WTC11 (cell line): ENCODE data around the gene NDRG3. TPM values are rescaled to one million over a fixed set of nuclear protein-coding genes. Genes with fewer than 3 reads are reported as not detected.
A peak's percentile ranks its signal among the peaks of the same experiment; 100 is the strongest.

Experiments used
- CREM ChIP-seq: sonication (generic); formaldehyde crosslinking; IDR thresholded peaks from 2 replicates; pipeline ENCODE4 v1.8.1; 2022; ENCODE audit warnings: mild to moderate bottlenecking, missing genetic modification reagents, moderate library complexity
- E2F1 ChIP-seq: sonication (generic); formaldehyde crosslinking; IDR thresholded peaks from 2 replicates; pipeline ENCODE4 v1.8.0; 2022; ENCODE audit warnings: mild to moderate bottlenecking, missing genetic modification reagents
- E2F5 ChIP-seq: sonication (generic); formaldehyde crosslinking; IDR thresholded peaks from 2 replicates; pipeline ENCODE4 v1.8.1; 2022; ENCODE audit warnings: mild to moderate bottlenecking, moderate library complexity, missing genetic modification reagents
- FOXK1 ChIP-seq: sonication (generic); formaldehyde crosslinking; IDR thresholded peaks from 2 replicates; pipeline ENCODE4 v1.8.0; 2022; ENCODE audit warnings: mild to moderate bottlenecking, moderate library complexity, missing genetic modification reagents
- GTF2I ChIP-seq: fragments of 250-450 bp; sonication (Bioruptor Pico); conservative IDR thresholded peaks from 2 replicates; pipeline ENCODE4 v1.4.0; 2021; ENCODE audit warnings: mild to moderate bottlenecking
- MYBL2 ChIP-seq: sonication (generic); formaldehyde crosslinking; IDR thresholded peaks from 2 replicates; pipeline ENCODE4 v1.8.1; 2023; ENCODE audit warnings: mild to moderate bottlenecking, moderate library complexity, missing genetic modification reagents
- PRRX2 ChIP-seq: fragments of 250-450 bp; sonication (Bioruptor Pico); IDR thresholded peaks from 2 replicates; pipeline ENCODE4 v1.8.0; 2021; ENCODE audit warnings: mild to moderate bottlenecking
- RORB ChIP-seq: fragments of 250-450 bp; sonication (Bioruptor Pico); IDR thresholded peaks from 2 replicates; pipeline ENCODE4 v1.9.0; 2021; ENCODE audit warnings: mild to moderate bottlenecking
- TEAD1 ChIP-seq: sonication (generic); formaldehyde crosslinking; IDR thresholded peaks from 2 replicates; pipeline ENCODE4 v1.8.0; 2022; ENCODE audit warnings: mild to moderate bottlenecking, missing genetic modification reagents
- ZNF396 ChIP-seq: fragments of 250-450 bp; sonication (Bioruptor Pico); IDR thresholded peaks from 2 replicates; pipeline ENCODE4 v1.8.0; 2021; ENCODE audit warnings: mild to moderate bottlenecking, moderate library complexity, borderline replicate concordance
- ZNF416 ChIP-seq: fragments of 250-450 bp; sonication (Bioruptor Pico); IDR thresholded peaks from 2 replicates; pipeline ENCODE4 v1.9.0; 2021; ENCODE audit warnings: mild to moderate bottlenecking, inconsistent platforms
- ZNF512 ChIP-seq: sonication (generic); formaldehyde crosslinking; IDR thresholded peaks from 2 replicates; pipeline ENCODE4 v1.8.1; 2022; ENCODE audit warnings: missing genetic modification reagents, borderline replicate concordance
- ZNF532 ChIP-seq: fragments of 250-450 bp; sonication (Bioruptor Pico); IDR thresholded peaks from 2 replicates; pipeline ENCODE4 v1.9.0; 2021; ENCODE audit warnings: mild to moderate bottlenecking, borderline replicate concordance
- total RNA-seq: library from RNA; stranded (reverse); gene quantifications from 3 replicates; pipeline ENCODE4 v1.2.3, GENCODE V29; 2021
- TF ChIP-seq, protein P1 (sequence below): fragments of 250-450 bp; sonication (Bioruptor Pico); IDR thresholded peaks from 2 replicates; pipeline ENCODE4 v1.9.0; 2021; ENCODE audit warnings: mild to moderate bottlenecking
- TF ChIP-seq, protein P2 (sequence below): sonication (generic); formaldehyde crosslinking; IDR thresholded peaks from 2 replicates; pipeline ENCODE4 v1.8.1; 2023; ENCODE audit warnings: mild to moderate bottlenecking, moderate library complexity, missing genetic modification reagents
- TF ChIP-seq, protein P3 (sequence below): sonication (generic); formaldehyde crosslinking; IDR thresholded peaks from 2 replicates; pipeline ENCODE4 v1.8.0; 2022; ENCODE audit warnings: mild to moderate bottlenecking, missing genetic modification reagents
- TF ChIP-seq, protein P4 (sequence below): fragments of 250-450 bp; sonication (Bioruptor Pico); IDR thresholded peaks from 2 replicates; pipeline ENCODE4 v1.8.0; 2021; ENCODE audit warnings: mild to moderate bottlenecking
- TF ChIP-seq, protein P5 (sequence below): sonication (generic); formaldehyde crosslinking; IDR thresholded peaks from 2 replicates; pipeline ENCODE4 v1.8.0; 2023; ENCODE audit warnings: mild to moderate bottlenecking, missing genetic modification reagents
- TF ChIP-seq, protein P6 (sequence below): sonication (generic); formaldehyde crosslinking; conservative IDR thresholded peaks from 2 replicates; pipeline ENCODE4 v1.8.1; 2022; ENCODE audit warnings: mild to moderate bottlenecking, missing genetic modification reagents

Gene NDRG3
- total RNA-seq, 1 experiment from 2014 or later, result 27.0 TPM

- TF ChIP-seq, protein P1, sequence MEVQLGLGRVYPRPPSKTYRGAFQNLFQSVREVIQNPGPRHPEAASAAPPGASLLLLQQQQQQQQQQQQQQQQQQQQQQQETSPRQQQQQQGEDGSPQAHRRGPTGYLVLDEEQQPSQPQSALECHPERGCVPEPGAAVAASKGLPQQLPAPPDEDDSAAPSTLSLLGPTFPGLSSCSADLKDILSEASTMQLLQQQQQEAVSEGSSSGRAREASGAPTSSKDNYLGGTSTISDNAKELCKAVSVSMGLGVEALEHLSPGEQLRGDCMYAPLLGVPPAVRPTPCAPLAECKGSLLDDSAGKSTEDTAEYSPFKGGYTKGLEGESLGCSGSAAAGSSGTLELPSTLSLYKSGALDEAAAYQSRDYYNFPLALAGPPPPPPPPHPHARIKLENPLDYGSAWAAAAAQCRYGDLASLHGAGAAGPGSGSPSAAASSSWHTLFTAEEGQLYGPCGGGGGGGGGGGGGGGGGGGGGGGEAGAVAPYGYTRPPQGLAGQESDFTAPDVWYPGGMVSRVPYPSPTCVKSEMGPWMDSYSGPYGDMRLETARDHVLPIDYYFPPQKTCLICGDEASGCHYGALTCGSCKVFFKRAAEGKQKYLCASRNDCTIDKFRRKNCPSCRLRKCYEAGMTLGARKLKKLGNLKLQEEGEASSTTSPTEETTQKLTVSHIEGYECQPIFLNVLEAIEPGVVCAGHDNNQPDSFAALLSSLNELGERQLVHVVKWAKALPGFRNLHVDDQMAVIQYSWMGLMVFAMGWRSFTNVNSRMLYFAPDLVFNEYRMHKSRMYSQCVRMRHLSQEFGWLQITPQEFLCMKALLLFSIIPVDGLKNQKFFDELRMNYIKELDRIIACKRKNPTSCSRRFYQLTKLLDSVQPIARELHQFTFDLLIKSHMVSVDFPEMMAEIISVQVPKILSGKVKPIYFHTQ (CRISPR knock-in tag), result no peak
- TF ChIP-seq E2F1 (CRISPR knock-in tag), result no peak
- TF ChIP-seq ZNF512 (CRISPR knock-in tag), result no peak
- TF ChIP-seq PRRX2, result no peak
- TF ChIP-seq, protein P2, sequence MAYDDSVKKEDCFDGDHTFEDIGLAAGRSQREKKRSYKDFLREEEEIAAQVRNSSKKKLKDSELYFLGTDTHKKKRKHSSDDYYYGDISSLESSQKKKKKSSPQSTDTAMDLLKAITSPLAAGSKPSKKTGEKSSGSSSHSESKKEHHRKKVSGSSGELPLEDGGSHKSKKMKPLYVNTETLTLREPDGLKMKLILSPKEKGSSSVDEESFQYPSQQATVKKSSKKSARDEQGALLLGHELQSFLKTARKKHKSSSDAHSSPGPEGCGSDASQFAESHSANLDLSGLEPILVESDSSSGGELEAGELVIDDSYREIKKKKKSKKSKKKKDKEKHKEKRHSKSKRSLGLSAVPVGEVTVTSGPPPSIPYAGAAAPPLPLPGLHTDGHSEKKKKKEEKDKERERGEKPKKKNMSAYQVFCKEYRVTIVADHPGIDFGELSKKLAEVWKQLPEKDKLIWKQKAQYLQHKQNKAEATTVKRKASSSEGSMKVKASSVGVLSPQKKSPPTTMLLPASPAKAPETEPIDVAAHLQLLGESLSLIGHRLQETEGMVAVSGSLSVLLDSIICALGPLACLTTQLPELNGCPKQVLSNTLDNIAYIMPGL (CRISPR knock-in tag), result peak; percentile 63; the same call in 1 of the 2 replicates
- TF ChIP-seq, protein P3, sequence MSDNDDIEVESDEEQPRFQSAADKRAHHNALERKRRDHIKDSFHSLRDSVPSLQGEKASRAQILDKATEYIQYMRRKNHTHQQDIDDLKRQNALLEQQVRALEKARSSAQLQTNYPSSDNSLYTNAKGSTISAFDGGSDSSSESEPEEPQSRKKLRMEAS (CRISPR knock-in tag), result peak; percentile 82
- no peak for TF ChIP-seq ZNF416 (CRISPR knock-in tag)
- TF ChIP-seq ZNF396 (CRISPR knock-in tag), result no peak
- TF ChIP-seq, protein P4, sequence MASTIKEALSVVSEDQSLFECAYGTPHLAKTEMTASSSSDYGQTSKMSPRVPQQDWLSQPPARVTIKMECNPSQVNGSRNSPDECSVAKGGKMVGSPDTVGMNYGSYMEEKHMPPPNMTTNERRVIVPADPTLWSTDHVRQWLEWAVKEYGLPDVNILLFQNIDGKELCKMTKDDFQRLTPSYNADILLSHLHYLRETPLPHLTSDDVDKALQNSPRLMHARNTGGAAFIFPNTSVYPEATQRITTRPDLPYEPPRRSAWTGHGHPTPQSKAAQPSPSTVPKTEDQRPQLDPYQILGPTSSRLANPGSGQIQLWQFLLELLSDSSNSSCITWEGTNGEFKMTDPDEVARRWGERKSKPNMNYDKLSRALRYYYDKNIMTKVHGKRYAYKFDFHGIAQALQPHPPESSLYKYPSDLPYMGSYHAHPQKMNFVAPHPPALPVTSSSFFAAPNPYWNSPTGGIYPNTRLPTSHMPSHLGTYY (CRISPR knock-in tag), result no peak
- TF ChIP-seq RORB (CRISPR knock-in tag), result no peak
- no peak for TF ChIP-seq GTF2I (CRISPR knock-in tag)
- TF ChIP-seq, protein P5, sequence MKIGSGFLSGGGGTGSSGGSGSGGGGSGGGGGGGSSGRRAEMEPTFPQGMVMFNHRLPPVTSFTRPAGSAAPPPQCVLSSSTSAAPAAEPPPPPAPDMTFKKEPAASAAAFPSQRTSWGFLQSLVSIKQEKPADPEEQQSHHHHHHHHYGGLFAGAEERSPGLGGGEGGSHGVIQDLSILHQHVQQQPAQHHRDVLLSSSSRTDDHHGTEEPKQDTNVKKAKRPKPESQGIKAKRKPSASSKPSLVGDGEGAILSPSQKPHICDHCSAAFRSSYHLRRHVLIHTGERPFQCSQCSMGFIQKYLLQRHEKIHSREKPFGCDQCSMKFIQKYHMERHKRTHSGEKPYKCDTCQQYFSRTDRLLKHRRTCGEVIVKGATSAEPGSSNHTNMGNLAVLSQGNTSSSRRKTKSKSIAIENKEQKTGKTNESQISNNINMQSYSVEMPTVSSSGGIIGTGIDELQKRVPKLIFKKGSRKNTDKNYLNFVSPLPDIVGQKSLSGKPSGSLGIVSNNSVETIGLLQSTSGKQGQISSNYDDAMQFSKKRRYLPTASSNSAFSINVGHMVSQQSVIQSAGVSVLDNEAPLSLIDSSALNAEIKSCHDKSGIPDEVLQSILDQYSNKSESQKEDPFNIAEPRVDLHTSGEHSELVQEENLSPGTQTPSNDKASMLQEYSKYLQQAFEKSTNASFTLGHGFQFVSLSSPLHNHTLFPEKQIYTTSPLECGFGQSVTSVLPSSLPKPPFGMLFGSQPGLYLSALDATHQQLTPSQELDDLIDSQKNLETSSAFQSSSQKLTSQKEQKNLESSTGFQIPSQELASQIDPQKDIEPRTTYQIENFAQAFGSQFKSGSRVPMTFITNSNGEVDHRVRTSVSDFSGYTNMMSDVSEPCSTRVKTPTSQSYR, result no peak
- TF ChIP-seq ZNF532 (CRISPR knock-in tag), result no peak
- TF ChIP-seq, protein P6, sequence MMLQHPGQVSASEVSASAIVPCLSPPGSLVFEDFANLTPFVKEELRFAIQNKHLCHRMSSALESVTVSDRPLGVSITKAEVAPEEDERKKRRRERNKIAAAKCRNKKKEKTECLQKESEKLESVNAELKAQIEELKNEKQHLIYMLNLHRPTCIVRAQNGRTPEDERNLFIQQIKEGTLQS, result no peak
- TF ChIP-seq TEAD1 (CRISPR knock-in tag), result peak; percentile 83
- TF ChIP-seq FOXK1, result peak; percentile 83
- peak; percentile 83; the same call in 1 of the 2 replicates for TF ChIP-seq MYBL2 (CRISPR knock-in tag)
- TF ChIP-seq CREM (CRISPR knock-in tag), result peak; percentile 86; the same call in 1 of the 2 replicates
- peak; percentile 98 for TF ChIP-seq E2F5 (CRISPR knock-in tag)
Measured at GRCh38 chr20:36773597-36774390, 27.9 kb upstream of the NDRG3 start, which contains the start of gene DSN1 (continued).
